PC-3 (cell line): ENCODE results near the gene WDR1.

Experiments
- CTCF ChIP-seq: fragments of 300-600 bp; sonication (generic); conservative IDR thresholded peaks from 2 replicates; pipeline ENCODE4 v1.5.1; 2017; ENCODE audit warnings: antibody characterized with exemption, low read depth, mild to moderate bottlenecking, low read length
- EZH2 ChIP-seq: fragments of 300-600 bp; sonication (generic); IDR thresholded peaks from one replicate; pipeline ENCODE4 v1.6.1; 2017; ENCODE audit warnings: antibody characterized with exemption, mild to moderate bottlenecking, low read length; ENCODE audit not compliant: unreplicated experiment
- EZH2phosphoT487 ChIP-seq: fragments of 300-600 bp; sonication (generic); IDR thresholded peaks from 2 replicates; pipeline ENCODE4 v1.6.1; 2018; ENCODE audit warnings: mild to moderate bottlenecking, antibody characterized with exemption, low read length, borderline replicate concordance

GRCh38 chr4:10161146-10161545 is 44.5 kb upstream of the WDR1 start:
- TF ChIP-seq CTCF (no peak), EZH2 (no peak), EZH2phosphoT487 (no peak)
